ENCODE results near the gene FRMD1. TPM values are rescaled to one million over a fixed set of nuclear protein-coding genes. Genes with fewer than 3 reads are reported as not detected.

Gene FRMD1
- total and polyA plus RNA-seq, 5 experiments from 2014 or later, result not detected

GRCh38 chr6:168035098-168035660 is 43.8 kb downstream of the FRMD1 start:
- peaks cover 0 to 46% (median 17%) of the 10 kb centered on the region in 9 donors for H3K9me3 Mint-ChIP-seq
- ATAC-seq (no peak), DNase-seq (no peak)
- POLR2A ChIA-PET, result no interaction called here
- peaks cover 18 to 73% (median 42%) of the 10 kb centered on the region in 5 donors for H3K27me3 Mint-ChIP-seq
- peak overlapping the region in 7 of 10 donors; percentile 7 to 72 (median 60) for H3K4me3 Mint-ChIP-seq
- peaks cover 0 to 16% (median 5%) of the 10 kb centered on the region in 4 donors for H3K4me1 Mint-ChIP-seq
- peaks cover 5 to 16% (median 15%) of the 10 kb centered on the region in 3 donors for H3K36me3 Mint-ChIP-seq
- H3K27ac Mint-ChIP-seq, result peak overlapping the region in 1 of 10 donors; percentile 77

- H3K4me1 Mint-ChIP-seq, result peaks cover 0 to 16% (median 5%) of the 10 kb centered on the region in 4 donors
- ATAC-seq (no peak), DNase-seq (no peak)
- H3K4me3 Mint-ChIP-seq, result peak overlapping the region in 3 of 10 donors; percentile 20 to 72 (median 71)
- peaks cover 0 to 40% (median 17%) of the 10 kb centered on the region in 9 donors for H3K9me3 Mint-ChIP-seq
- no peak overlapping the region for H3K27ac Mint-ChIP-seq
- POLR2A ChIA-PET, result no interaction called here
- peaks cover 5 to 15% (median 14%) of the 10 kb centered on the region in 3 donors for H3K36me3 Mint-ChIP-seq
- peaks cover 18 to 73% (median 42%) of the 10 kb centered on the region in 5 donors for H3K27me3 Mint-ChIP-seq
Measured at GRCh38 chr6:168034537-168034936, 44.5 kb downstream of the FRMD1 start.

GRCh38 chr6:168033791-168034190 is 45.2 kb downstream of the FRMD1 start:
- Mint-ChIP-seq H3K27me3 (peaks cover 18 to 73% (median 41%) of the 10 kb centered on the region in 5 donors), H3K9me3 (peaks cover 0 to 33% (median 17%) of the 10 kb centered on the region in 9 donors), H3K4me3 (peak overlapping the region in 1 of 10 donors; percentile 10), H3K27ac (no peak overlapping the region), H3K4me1 (peaks cover 0 to 16% (median 5%) of the 10 kb centered on the region in 4 donors), H3K36me3 (peaks cover 4 to 14% (median 12%) of the 10 kb centered on the region in 3 donors)
- ATAC-seq (no peak), DNase-seq (no peak)
- POLR2A ChIA-PET, result no interaction called here

- Mint-ChIP-seq H3K4me1 (peaks cover 0 to 16% (median 5%) of the 10 kb centered on the region in 4 donors), H3K9me3 (peaks cover 0 to 17% (median 3%) of the 10 kb centered on the region in 9 donors), H3K36me3 (peaks cover 3 to 9% (median 8%) of the 10 kb centered on the region in 3 donors), H3K27ac (no peak overlapping the region), H3K27me3 (peaks cover 18 to 58% (median 31%) of the 10 kb centered on the region in 5 donors), H3K4me3 (no peak overlapping the region)
- POLR2A ChIA-PET, result no interaction called here
- no peak for DNase-seq
- ATAC-seq, result no peak
Measured at GRCh38 chr6:168032005-168032760, 46.8 kb downstream of the FRMD1 start.

GRCh38 chr6:168031411-168031971 is 47.5 kb downstream of the FRMD1 start:
- Mint-ChIP-seq H3K36me3 (peaks cover 3 to 8% (median 6%) of the 10 kb centered on the region in 3 donors), H3K4me3 (no peak overlapping the region), H3K9me3 (peaks cover 0 to 16% (median 3%) of the 10 kb centered on the region in 9 donors), H3K4me1 (peaks cover 0 to 16% (median 5%) of the 10 kb centered on the region in 4 donors), H3K27me3 (peaks cover 19 to 60% (median 33%) of the 10 kb centered on the region in 5 donors), H3K27ac (no peak overlapping the region)
- POLR2A ChIA-PET, result no interaction called here
- ATAC-seq (no peak), DNase-seq (no peak)

GRCh38 chr6:168030908-168031307 is 48.1 kb downstream of the FRMD1 start:
- DNase-seq, result no peak
- POLR2A ChIA-PET, result no interaction called here
- Mint-ChIP-seq H3K4me1 (peaks cover 0 to 11% (median 3%) of the 10 kb centered on the region in 4 donors), H3K4me3 (no peak overlapping the region), H3K36me3 (peaks cover 2 to 4% (median 3%) of the 10 kb centered on the region in 3 donors), H3K9me3 (peaks cover 0 to 14% (median 3%) of the 10 kb centered on the region in 9 donors), H3K27ac (no peak overlapping the region), H3K27me3 (peaks cover 18 to 59% (median 33%) of the 10 kb centered on the region in 5 donors)
- ATAC-seq, result no peak

GRCh38 chr6:168030218-168030746 is 48.7 kb downstream of the FRMD1 start:
- Mint-ChIP-seq H3K4me3 (no peak overlapping the region), H3K36me3 (peaks cover 0 to 3% (median 2%) of the 10 kb centered on the region in 3 donors), H3K27me3 (peaks cover 17 to 59% (median 30%) of the 10 kb centered on the region in 5 donors), H3K27ac (no peak overlapping the region), H3K4me1 (peaks cover 0 to 5% (median under 1%) of the 10 kb centered on the region in 4 donors), H3K9me3 (peaks cover 0 to 12% (median 3%) of the 10 kb centered on the region in 9 donors)
- POLR2A ChIA-PET, result no interaction called here
- no peak for DNase-seq
- ATAC-seq, result no peak

GRCh38 chr6:168029459-168030217 is 49.4 kb downstream of the FRMD1 start:
- Mint-ChIP-seq H3K4me3 (no peak overlapping the region), H3K36me3 (peaks cover 0 to 3% (median 0%) of the 10 kb centered on the region in 3 donors)

GRCh38 chr6:168028181-168028580 is 50.8 kb downstream of the FRMD1 start:
- H3K36me3 Mint-ChIP-seq, result no peaks in the 10 kb centered on the region

More at GRCh38 chr6:168029459-168030217, 49.4 kb downstream of the FRMD1 start:
- Mint-ChIP-seq H3K27me3 (peaks cover 14 to 59% (median 29%) of the 10 kb centered on the region in 5 donors), H3K27ac (no peak overlapping the region), H3K9me3 (peaks cover 0 to 8% (median 3%) of the 10 kb centered on the region in 9 donors), H3K4me1 (no peaks in the 10 kb centered on the region)
- DNase-seq, result no peak
- POLR2A ChIA-PET, result no interaction called here
- no peak for ATAC-seq

GRCh38 chr6:168027521-168027920 is 51.5 kb downstream of the FRMD1 start:
- no peaks in the 10 kb centered on the region for H3K36me3 Mint-ChIP-seq
- no peak for ATAC-seq
- POLR2A ChIA-PET, result no interaction called here
- H3K27me3 Mint-ChIP-seq, result peaks cover 8 to 48% (median 21%) of the 10 kb centered on the region in 5 donors
- no peaks in the 10 kb centered on the region for H3K4me1 Mint-ChIP-seq
- DNase-seq, result no peak
- no peak overlapping the region for H3K4me3 Mint-ChIP-seq
- no peak overlapping the region for H3K27ac Mint-ChIP-seq
- peaks cover 0 to 4% (median 0%) of the 10 kb centered on the region in 9 donors for H3K9me3 Mint-ChIP-seq

More at GRCh38 chr6:168028181-168028580, 50.8 kb downstream of the FRMD1 start:
- Mint-ChIP-seq H3K4me1 (no peaks in the 10 kb centered on the region), H3K27me3 (peaks cover 8 to 48% (median 23%) of the 10 kb centered on the region in 5 donors), H3K9me3 (peaks cover 0 to 4% (median 0%) of the 10 kb centered on the region in 9 donors), H3K4me3 (no peak overlapping the region), H3K27ac (no peak overlapping the region)
- DNase-seq (no peak), ATAC-seq (no peak)
- POLR2A ChIA-PET, result no interaction called here

GRCh38 chr6:168026925-168027324 is 52.1 kb downstream of the FRMD1 start:
- Mint-ChIP-seq H3K27me3 (peaks cover 7 to 43% (median 18%) of the 10 kb centered on the region in 5 donors), H3K4me1 (no peaks in the 10 kb centered on the region), H3K36me3 (no peaks in the 10 kb centered on the region), H3K4me3 (no peak overlapping the region), H3K9me3 (peaks cover 0 to 4% (median 0%) of the 10 kb centered on the region in 9 donors), H3K27ac (no peak overlapping the region)
- no peak for ATAC-seq
- no peak for DNase-seq
- POLR2A ChIA-PET, result no interaction called here
